PC-3 (cell line): ENCODE data around the gene UBXN1. TPM values are rescaled to one million over a fixed set of nuclear protein-coding genes. Genes with fewer than 3 reads are reported as not detected.

Experiments used
- ATAC-seq: fragments of 200-7000 bp; cut with Tn5 transposase; 2 replicates; pipeline ENCODE4 v1.9.1; 2020; ENCODE audit warnings: mild to moderate bottlenecking, moderate library complexity
- BruUV-seq: library from RNA; stranded (reverse); fragments of 400-500 nt; replicated peaks from 2 replicates; lab custom pipeline; 2021; lab: Mats Ljungman, UMichigan
- CTCF ChIA-PET: fragments of 300-600 bp; sonication (Branson Sonifier 250); formaldehyde crosslinking; loops from one replicate; lab custom pipeline; 2022; ENCODE audit warnings: antibody characterized with exemption; lab: Charles Lee
- POLR2A ChIA-PET: fragments of 300-600 bp; sonication (Branson Sonifier 250); formaldehyde crosslinking; loops from one replicate; lab custom pipeline; 2022; ENCODE audit warnings: antibody characterized with exemption; ENCODE audit not compliant: unreplicated experiment; lab: Charles Lee
- DNase-seq: peaks from one replicate; pipeline ENCODE4 v3.0.0-alpha.2; 2015
- H2AFZ ChIP-seq: fragments of 300-600 bp; sonication (generic); 2 replicates; pipeline ENCODE4 v1.6.0; 2016; ENCODE audit warnings: antibody characterized with exemption, low read length
- H3F3A ChIP-seq: fragments of 300-600 bp; sonication (generic); one replicate; pipeline ENCODE4 v1.6.0; 2017; ENCODE audit warnings: antibody characterized with exemption, low read length, control low read depth, mild to moderate bottlenecking; ENCODE audit not compliant: unreplicated experiment
- H3K27ac ChIP-seq: fragments of 300-600 bp; sonication (generic); 2 replicates; pipeline ENCODE4 v1.5.1; 2016; ENCODE audit warnings: mild to moderate bottlenecking, low read length
- H3K27me3 ChIP-seq: fragments of 300-600 bp; sonication (generic); 2 replicates; pipeline ENCODE4 v1.6.1; 2016; ENCODE audit warnings: low read length, mixed read lengths
- H3K36me3 ChIP-seq: fragments of 300-600 bp; sonication (generic); 2 replicates; pipeline ENCODE4 v1.6.1; 2016; ENCODE audit warnings: low read depth, mixed run types, low read length, mixed read lengths
- H3K4me1 ChIP-seq: fragments of 300-600 bp; sonication (generic); 2 replicates; pipeline ENCODE4 v1.5.1; 2016; ENCODE audit warnings: low read length; ENCODE audit not compliant: insufficient read depth
- H3K4me2 ChIP-seq: fragments of 300-600 bp; sonication (generic); 2 replicates; pipeline ENCODE4 v1.6.0; 2016; ENCODE audit warnings: low read length
- H3K4me3 ChIP-seq: fragments of 300-600 bp; sonication (generic); 2 replicates; pipeline ENCODE4 v1.5.1; 2016; ENCODE audit warnings: mild to moderate bottlenecking, low read length, mixed read lengths
- H3K79me2 ChIP-seq: fragments of 300-600 bp; sonication (generic); 2 replicates; pipeline ENCODE4 v1.6.1; 2017; ENCODE audit warnings: low read length, mixed read lengths
- H3K9ac ChIP-seq: fragments of 300-600 bp; sonication (generic); 2 replicates; pipeline ENCODE4 v1.6.0; 2016; ENCODE audit warnings: mild to moderate bottlenecking, low read length
- H3K9me2 ChIP-seq: fragments of 300-600 bp; sonication (generic); replicated peaks from 2 replicates; pipeline ENCODE4 v1.6.1; 2016; ENCODE audit warnings: mixed run types, low read length, mixed read lengths
- H3K9me3 ChIP-seq: fragments of 300-600 bp; sonication (generic); 2 replicates; pipeline ENCODE4 v1.6.1; 2016; ENCODE audit warnings: low read length, mixed read lengths
- H4K20me1 ChIP-seq: fragments of 300-600 bp; sonication (generic); 2 replicates; pipeline ENCODE4 v1.6.1; 2016; ENCODE audit warnings: low read length, mixed read lengths
- CTCF ChIP-seq: fragments of 300-600 bp; sonication (generic); conservative IDR thresholded peaks from 2 replicates; pipeline ENCODE4 v1.5.1; 2017; ENCODE audit warnings: antibody characterized with exemption, low read depth, mild to moderate bottlenecking, low read length
- EZH2 ChIP-seq: fragments of 300-600 bp; sonication (generic); IDR thresholded peaks from one replicate; pipeline ENCODE4 v1.6.1; 2017; ENCODE audit warnings: antibody characterized with exemption, mild to moderate bottlenecking, low read length; ENCODE audit not compliant: unreplicated experiment
- EZH2phosphoT487 ChIP-seq: fragments of 300-600 bp; sonication (generic); IDR thresholded peaks from 2 replicates; pipeline ENCODE4 v1.6.1; 2018; ENCODE audit warnings: mild to moderate bottlenecking, antibody characterized with exemption, low read length, borderline replicate concordance
- intact Hi-C: fragments of 100-400 bp; cut with micrococcal nuclease; formaldehyde crosslinking; loops from 2 replicates; pipeline ENCODE4 v1.9.0; 2023
- total RNA-seq: library from RNA; depleted of rRNA; stranded (reverse); fragments of >200 nt; gene quantifications from 2 replicates; pipeline ENCODE4 v1.2.3, GENCODE V29; 2014

The UBXN1 gene
- total RNA-seq, 1 experiment from 2014 or later = 190 TPM

GRCh38 chr11:62706850-62707247, 28.0 kb upstream of the UBXN1 start:
- Histone ChIP-seq H3K4me3 (no peak overlapping the region; the same call in 1 of the 2 replicates), H4K20me1 (no peaks in the 10 kb centered on the region), H3K4me1 (peaks cover 17% of the 10 kb centered on the region), H3K9me3 (no peaks in the 10 kb centered on the region), H3K9ac (no peak overlapping the region), H3K4me2 (peak overlapping the region; percentile 89), H3F3A (peaks cover 6% of the 10 kb centered on the region), H3K36me3 (peaks cover 22% of the 10 kb centered on the region), H3K9me2 (no peaks in the 10 kb centered on the region), H3K27ac (no peak overlapping the region), H3K79me2 (0 out of 2 replicates have a peak, but pooled peaks cover 5% of the 10 kb centered on the region), H3K27me3 (no peaks in the 10 kb centered on the region), H2AFZ (peak overlapping the region; percentile 76; the same call in 1 of the 2 replicates)
- ATAC-seq (no peak; the same call in 1 of the 2 replicates), DNase-seq (peak; percentile 21)
- intact Hi-C loops = loop anchor here (2.0 kb wide), 1 partner anchor 22 kb away; the partner anchor contains the start of gene TTC9C
- TF ChIP-seq EZH2 (no peak), CTCF (no peak), EZH2phosphoT487 (no peak)
- no TSS peak for BruUV-seq
- ChIA-PET POLR2A (interaction anchor here (0.6 to 0.7 kb wide), 6 partner anchors 47 to 154 kb away, joined by 3 to 11 read pairs (median 5); partner anchors contain the start of genes TAF6L and ZBTB3), CTCF (interaction anchor here (0.6 to 1.7 kb wide), 2 partner anchors 13 to 26 kb away, joined by 4 to 11 read pairs; no protein-coding TSS in a partner anchor)

- DNase-seq = peak; percentile 97
- H2AFZ ChIP-seq = peak overlapping the region; percentile 88
- H3F3A ChIP-seq = peaks cover 6% of the 10 kb centered on the region
- peak overlapping the region; percentile 87 for H3K4me3 ChIP-seq
- H4K20me1 ChIP-seq = no peaks in the 10 kb centered on the region
- TSS peak; percentile 19 for BruUV-seq
- H3K27ac ChIP-seq = peak overlapping the region; percentile 54
- TF ChIP-seq EZH2phosphoT487 (no peak), EZH2 (no peak), CTCF (no peak)
- 0 out of 2 replicates have a peak, but pooled peaks cover 5% of the 10 kb centered on the region for H3K79me2 ChIP-seq
- POLR2A ChIA-PET = interaction anchor here (0.6 to 1.1 kb wide), 7 partner anchors 48 to 154 kb away, joined by 3 to 11 read pairs (median 5); partner anchors contain the start of genes TAF6L and ZBTB3
- intact Hi-C loops = loop anchor here (2.0 kb wide), 1 partner anchor 23 kb away; the partner anchor contains the start of gene TTC9C
- H3K9me3 ChIP-seq = no peaks in the 10 kb centered on the region
- peaks cover 18% of the 10 kb centered on the region for H3K36me3 ChIP-seq
- H3K4me1 ChIP-seq = peaks cover 17% of the 10 kb centered on the region
- no peaks in the 10 kb centered on the region for H3K27me3 ChIP-seq
- ATAC-seq = peak; percentile 89
- peak overlapping the region; percentile 89 for H3K4me2 ChIP-seq
- H3K9ac ChIP-seq = peak overlapping the region; percentile 72
- CTCF ChIA-PET = interaction anchor here (0.6 to 1.7 kb wide), 4 partner anchors 12 to 25 kb away, joined by 3 to 11 read pairs (median 4); partner anchors contain the start of gene HNRNPUL2
- H3K9me2 ChIP-seq = no peaks in the 10 kb centered on the region
Observed at GRCh38 chr11:62705880-62706849, 27.3 kb upstream of the UBXN1 start.
